Muscle of back (tissue), 11 donors: ENCODE data around the gene SEMA6D. TPM values are rescaled to one million over a fixed set of nuclear protein-coding genes. Genes with fewer than 3 reads are reported as not detected.
A peak's percentile ranks its signal among the peaks of the same experiment; 100 is the strongest.

Source experiments
- DNase-seq, 3 donors: peaks; one replicate each; pipeline versions ENCODE4 v3.0.0 to v3.0.0-alpha.2; 2013
- polyA plus RNA-seq, 10 donors: library from polyadenylated mRNA; unstranded; fragments of 120-200 nt; gene quantifications; one replicate each; pipeline ENCODE4 v1.2.1, GENCODE V29; 2013; ENCODE audit not compliant: insufficient read length in 10 of 10

SEMA6D gene
- polyA plus RNA-seq, 10 donors: 35.7 to 82.9 (median 59.1) TPM

DNA sequence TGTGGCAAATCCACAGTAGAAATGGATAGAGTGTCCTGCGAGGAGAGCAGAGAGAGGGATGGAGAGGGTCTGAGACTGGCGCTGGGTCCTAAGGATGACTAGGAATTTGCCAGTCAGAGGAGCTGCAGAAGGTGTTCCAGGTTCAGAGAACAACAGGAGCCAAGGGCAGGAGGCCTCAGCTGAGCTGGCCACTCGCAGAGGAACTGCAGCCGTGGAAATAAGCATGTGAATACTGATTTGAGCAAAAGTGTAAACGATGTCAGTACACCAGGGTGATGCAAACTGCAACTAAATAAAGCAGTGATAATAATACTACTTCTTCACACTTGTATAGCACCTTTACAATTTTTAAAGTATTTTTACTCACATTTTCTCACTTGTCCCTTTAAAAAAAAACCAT lies 24.6 kb downstream of the SEMA6D start:
- no peak for DNase-seq

DNA sequence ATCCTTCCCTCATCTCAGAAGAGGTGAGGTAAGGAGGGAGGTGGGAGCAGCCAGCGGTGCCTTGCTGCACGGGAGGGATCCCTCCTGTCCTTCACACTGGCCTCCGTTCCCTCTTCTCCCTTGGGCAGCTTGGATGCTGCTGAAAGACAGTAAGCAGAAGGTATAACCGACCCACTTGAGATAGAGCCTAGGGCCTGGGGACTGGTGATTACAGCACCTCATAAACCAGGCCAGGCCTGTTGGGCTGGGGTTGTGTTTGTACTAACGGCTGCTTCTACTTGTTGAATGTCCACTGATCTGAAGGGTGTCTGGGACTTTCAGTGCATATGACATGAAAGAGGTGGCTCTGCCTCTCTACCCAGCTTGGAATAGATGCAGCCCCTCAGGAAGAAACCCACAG lies 25.0 kb downstream of the SEMA6D start:
- no peak for DNase-seq

DNA sequence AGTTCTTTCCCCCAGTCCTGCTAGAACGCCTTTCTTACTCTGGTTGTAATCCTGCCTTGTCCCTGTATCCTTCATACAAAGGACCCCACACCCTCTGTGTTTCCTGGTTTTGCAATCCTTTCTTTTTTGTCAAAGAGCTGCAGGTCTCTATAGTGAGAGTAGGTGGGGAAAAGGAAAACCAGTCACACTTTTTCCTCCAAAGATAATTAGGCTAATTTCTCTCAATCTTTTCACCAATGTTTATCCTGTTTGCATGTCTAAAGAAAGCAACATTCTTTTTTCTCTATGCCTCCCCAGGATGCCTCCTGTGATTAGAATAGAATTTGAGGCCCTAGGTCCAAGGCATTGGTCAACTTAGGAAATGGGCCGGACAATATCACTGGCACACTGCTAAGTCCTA lies 25.4 kb downstream of the SEMA6D start:
- no peak for DNase-seq

DNA sequence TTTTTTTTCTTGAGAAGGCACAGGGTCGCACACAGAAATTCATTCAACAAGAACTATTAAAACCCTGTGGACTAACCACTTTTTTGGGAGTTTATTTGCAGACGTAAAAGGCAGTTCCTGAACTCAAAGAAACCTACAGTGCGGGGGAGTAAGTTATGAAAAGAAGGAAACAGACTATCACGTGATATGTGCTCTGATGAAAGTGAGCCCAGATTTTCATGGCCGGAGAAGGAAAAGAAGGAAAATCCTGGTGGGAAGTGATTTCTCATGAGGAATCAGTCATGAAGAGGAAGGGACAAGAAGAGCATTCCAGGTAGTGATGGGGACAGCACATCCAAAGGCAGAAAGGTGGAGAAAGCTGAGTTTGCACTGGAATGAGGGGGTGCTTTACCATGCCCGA lies 26.1 kb downstream of the SEMA6D start:
- DNase-seq: no peak

DNA sequence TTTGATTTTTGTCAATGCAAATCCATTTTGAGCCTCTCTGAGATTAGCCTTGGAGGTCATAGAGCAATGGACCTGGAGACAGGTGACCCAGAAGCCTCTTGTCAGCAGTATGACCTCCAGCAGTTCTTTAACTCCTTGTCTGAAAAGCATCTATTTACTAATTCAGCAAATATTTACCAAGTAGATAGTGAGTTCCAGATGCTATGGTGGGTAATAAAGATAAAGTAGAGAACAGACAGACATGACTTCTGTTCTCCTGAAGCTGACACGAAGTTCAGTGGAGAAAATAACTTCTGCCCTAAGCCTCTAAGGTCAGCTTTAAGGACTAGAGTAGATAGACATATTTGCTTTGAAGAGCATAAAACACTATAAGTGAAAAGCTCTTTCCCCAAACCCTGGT lies 26.6 kb downstream of the SEMA6D start:
- DNase-seq: no peak

DNA sequence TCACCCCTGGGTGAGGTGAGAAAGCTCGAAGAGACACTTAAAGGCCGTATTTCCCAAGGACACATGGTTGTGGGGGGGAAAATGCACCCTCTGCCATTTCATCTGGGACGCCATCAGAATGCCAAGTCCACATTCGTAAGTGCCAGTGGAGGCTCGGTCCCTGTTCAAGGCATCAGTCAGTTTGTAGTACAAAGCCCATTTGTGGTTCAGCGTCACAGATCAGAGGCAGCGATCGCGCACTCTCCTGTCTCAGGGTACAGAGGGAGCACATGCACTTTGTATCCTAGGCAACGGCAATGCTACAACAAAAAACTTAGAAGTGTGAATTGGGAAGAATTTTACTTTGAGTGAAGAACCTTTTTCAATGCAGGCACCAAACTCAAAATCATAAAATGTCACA lies 27.2 kb downstream of the SEMA6D start:
- no peak for DNase-seq

DNA sequence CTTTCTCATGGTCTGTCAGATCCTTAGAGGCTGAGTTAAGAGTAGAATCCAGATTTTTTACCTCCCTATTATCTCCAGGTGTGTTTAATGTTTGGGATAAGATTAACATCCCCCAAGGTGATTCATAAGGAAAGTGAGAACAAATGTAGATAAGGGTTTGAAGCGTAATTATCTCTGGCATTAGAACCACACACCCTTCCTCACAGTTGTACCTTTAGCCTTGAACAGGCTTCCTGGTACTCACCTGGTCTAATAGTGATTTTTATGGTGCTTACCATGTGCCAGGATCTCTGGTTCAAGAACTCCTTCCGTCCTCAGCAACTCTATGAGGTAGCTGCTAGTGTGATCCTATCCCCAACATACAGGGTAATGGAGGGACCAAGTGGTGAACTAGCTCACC lies 27.7 kb downstream of the SEMA6D start:
- DNase-seq: no peak

DNA sequence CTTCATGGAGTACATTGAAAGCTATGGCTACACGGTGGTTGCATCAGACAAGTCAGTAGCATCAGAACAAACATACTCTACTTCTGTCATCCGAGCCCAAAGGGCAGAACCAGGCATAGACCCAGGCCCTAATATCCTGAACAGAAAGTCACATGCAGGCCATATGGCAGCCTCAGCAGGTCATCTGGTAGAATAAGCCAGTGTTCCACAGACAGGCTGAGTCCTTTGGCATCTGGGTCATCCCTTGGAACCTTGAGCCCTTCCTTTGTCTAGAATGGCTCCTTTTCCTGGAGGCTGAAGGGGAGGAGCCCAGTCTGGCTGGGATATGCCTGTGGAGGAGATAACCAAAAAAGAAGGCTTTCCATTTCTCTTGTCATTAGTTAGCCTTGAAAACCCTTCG lies 29.2 kb downstream of the SEMA6D start:
- DNase-seq: no peak

DNA sequence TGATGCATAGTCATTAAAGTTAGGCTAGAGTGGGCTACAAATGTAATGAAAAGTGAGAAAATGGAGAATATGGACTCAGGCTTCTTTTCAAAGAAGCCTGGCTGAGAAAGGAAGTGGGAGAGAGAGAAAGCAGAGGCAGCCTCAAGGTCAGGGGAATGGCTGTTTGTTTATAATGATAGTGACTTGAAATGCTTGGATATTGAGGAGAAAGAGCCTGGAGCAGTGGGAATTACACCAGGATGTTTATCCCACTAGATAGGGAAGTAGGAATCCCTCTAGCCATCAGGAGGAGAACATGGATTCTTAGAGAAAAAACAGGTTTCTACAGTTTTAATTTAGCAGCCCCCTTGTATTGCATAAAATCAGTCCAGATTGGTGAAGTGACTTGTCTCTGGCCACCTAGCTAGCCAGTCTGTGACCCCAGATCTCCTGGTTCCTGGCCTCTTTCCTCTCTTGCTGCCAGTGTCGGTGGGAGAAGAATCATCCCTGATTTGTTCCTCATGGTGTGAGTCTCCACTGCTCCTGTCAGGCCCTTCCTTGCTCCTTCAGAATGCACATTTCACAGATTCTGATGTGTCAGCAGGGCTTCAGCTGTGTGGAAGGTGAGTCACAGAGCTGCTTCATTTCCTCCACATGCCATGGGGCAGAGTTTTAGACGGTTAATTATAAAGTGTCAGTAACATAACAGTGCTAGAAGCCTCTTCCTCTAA lies 32.9 kb downstream of the SEMA6D start:
- peak in 1 of 3 donors; percentile 76 for DNase-seq

DNA sequence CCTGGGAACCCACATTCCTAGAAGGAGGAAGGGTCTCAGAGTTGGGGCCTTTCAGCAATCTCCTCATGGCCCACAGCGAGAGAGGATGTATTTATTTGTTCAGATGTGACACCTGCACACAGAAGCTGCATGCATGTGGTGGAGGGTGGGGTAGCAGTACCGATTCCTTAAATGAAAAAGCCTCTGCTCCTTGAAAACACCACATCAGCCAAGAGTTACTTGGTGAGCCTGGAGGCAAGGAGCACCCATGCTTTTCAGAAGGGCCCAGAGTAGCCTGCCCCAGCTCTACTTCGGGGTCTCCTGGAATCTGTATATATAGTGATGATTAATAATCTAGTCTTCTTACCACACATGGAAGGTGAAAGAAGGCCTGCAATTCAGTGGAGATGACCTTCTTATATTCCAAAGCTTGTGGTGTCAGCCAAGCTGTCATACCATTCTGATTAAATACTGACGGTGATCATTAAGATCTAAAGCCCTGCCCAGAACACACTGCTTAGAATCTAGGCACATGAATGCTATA lies 33.5 kb downstream of the SEMA6D start:
- DNase-seq: no peak

DNA sequence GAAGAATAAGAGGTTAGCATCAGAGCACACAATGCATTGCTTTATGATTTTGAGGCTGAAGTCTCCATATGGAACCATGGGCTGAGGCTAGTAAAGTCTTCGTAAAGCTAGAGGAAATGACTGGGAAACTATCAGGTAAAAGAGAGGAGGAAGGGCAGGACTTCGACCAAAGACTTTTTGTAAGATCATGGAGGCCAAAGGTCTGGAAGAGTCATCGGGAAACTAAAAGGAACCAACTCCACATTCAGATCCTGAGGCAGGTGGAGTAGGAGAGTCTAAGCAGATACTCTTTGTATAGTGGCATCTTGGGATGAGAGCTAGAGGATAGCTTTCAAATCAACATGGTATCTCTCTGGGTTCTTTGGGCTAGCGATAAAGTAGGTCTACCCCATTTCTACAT lies 36.3 kb downstream of the SEMA6D start:
- no peak for DNase-seq

DNA sequence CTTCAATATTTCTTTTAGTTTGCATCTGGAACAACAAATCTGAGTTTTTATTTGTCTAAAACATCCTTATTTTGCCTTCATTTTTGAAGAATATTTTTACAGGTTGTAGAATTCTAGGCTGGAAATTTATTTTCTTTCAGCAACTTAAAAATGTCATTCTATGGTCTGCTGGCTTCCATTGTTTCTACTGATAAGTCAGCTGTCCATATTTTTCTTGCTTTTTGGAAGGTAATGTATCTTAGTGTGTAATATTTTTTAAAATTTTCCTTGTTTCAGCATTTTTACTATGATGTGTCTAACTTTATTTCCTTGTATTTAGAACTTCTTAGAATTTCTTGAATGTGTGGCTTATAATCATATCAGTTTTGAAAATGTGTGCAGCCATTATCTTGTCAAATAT lies 37.0 kb downstream of the SEMA6D start:
- no peak for DNase-seq

DNA sequence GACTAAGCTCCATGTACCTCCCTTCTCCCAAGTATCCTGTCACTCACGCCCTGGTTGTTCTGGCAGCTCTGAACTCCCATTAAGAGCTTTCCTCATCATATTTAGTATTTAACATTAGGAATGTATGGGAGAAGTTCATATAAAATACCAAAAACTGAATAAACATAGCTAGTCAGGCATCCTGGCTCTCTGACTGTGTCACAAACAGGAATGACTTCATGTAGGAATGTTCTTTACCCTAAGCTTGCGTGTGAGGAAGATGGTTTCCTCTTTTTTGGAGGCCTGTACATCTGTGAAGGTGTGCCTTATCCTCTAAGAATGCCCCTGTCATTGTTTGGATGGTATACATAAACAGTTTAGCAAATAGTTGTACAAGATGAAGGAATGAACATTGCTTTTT lies 38.6 kb downstream of the SEMA6D start:
- DNase-seq: no peak

DNA sequence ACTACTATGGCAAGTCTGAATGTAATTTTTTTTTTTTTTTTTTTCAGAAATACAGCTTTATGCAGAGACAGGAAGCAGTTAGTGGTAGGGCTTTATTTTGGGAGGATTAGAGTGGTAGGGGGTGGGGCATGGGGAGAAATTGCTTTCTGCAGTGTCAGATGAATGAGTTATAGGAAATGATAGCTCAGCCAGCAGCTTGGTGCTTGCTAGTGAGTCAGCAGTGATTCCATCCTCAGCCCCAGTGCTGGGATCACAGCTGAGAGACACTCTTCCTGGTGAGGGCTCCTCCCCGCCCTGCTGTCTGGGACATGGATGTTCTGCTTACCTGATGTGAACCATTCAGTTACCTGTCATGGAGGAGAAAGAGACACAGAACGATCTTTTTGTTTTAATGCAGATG lies 39.6 kb downstream of the SEMA6D start:
- DNase-seq: peak; percentile 14 to 85 (median 30)

DNA sequence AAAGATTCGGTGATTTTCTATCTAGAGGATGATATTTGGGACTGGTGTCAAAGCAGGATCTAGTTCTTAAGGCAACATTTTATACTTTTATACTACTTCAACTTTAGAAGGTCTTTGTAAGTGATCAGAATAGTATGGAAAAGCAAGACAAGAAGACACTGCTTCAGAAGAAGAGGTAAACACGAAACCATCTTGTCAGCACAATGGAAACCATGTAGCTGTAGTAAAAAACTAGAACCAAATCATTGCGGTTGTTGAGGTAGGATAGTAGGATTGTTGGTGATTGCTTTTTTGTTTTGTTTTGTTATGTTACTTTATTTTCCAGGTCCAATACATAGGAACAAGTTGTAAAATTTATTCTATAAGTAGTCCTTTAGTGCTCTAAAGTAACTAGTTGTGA lies 40.0 kb downstream of the SEMA6D start:
- DNase-seq: no peak

DNA sequence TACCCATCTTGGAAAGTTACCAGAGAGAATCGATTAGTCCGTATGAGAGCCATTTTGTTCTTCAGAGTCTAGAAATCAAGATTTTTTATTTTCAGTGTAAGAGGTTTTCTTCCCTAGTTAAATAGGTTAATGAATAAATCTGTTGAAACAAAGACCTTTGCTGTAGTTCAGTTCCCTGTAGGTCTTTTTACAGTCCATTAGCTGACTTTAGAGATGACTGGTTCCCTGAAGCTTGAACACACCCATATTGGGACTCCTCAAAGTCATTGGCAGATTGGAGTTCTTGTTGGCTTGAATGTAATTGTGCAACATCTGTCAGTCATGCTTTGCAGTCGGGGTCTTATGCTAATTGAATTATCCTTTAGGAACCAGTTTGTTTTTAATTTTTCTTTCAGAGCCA lies 45.3 kb downstream of the SEMA6D start:
- DNase-seq: no peak

DNA sequence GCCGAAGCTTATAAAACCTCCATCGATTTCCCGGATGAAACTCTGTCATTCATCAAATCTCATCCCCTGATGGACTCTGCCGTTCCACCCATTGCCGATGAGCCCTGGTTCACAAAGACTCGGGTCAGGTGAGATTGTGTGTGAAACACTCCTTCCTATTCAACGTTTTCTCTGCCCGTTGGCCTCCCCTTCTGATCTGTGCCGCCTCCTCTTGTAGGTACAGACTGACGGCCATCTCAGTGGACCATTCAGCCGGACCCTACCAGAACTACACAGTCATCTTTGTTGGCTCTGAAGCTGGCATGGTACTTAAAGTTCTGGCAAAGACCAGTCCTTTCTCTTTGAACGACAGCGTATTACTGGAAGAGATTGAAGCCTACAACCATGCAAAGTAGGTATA lies 47.4 kb downstream of the SEMA6D start:
- DNase-seq: no peak

DNA sequence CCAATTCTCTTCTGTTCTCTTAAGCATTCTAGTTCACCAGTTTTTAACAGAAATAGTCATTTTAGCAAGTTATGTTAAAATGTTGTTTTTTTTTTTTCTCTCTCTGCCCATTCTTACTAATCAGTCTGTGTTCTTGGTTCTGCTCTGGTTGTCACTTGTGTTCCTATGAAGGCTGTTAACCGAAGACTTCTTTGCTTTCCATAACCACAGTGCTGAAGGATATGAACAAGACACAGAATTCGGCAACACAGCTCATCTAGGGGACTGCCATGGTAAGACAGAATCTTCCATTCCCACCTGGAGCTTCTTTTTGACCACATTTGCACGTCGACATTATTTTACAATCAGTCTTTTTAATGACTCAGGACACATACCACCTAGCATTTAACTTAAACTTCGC lies 49.1 kb downstream of the SEMA6D start:
- DNase-seq: no peak

DNA sequence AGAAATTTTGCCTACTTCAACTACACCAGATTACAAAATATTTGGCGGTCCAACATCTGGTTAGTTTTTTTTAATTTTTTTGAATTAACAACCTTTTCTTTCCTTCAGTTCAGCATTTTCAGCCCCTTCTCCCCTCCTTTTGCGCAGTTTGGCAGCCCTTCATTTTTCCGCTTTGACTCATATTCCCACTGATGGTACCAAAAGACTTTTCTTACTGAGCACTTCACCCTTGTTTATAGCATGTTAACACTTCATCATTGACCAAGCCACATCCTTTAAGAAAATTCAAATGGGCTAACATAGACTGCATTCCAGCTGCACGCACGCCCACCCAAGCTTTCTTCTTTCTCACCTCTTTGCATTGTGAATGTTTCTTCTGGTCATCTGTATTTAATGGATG lies 49.7 kb downstream of the SEMA6D start:
- no peak for DNase-seq

DNA sequence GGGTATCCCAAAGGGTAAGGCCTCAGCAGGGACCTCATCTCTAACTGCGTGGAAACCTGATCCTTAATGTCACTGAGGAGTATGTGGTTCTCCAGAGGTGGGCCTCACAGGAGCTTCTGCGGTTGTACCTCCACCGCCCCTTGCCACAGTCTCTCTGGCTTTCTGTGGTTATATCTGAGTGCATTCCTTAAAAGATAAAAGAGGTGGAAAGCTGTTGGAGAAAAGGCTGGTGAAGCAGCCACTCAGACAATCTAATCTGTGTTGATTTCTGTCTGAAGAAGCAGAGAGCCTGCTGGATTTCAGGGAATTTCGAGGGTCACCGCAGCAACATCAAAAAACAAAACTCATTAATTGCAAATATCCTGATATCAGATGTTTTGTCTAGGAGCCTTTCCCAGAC lies 51.4 kb downstream of the SEMA6D start:
- DNase-seq: no peak

DNA sequence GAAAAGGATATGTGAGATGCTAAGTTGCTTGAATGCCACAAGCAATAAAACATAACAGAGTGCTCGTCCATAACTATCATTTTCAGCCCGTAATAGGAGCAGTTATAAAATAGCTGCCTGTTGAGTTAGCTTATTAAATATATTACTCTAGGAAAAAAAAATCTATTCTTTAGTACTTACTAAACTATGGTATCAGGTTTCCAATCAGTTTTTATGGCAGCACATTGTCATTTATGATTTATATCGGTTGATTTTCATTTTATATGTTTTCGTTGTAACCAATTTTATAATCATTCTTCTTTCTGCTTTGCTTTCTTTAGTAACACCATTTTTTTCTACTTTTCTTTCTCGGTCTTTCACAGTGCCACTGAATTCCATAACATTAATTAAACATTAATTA lies 51.9 kb downstream of the SEMA6D start:
- no peak for DNase-seq

DNA sequence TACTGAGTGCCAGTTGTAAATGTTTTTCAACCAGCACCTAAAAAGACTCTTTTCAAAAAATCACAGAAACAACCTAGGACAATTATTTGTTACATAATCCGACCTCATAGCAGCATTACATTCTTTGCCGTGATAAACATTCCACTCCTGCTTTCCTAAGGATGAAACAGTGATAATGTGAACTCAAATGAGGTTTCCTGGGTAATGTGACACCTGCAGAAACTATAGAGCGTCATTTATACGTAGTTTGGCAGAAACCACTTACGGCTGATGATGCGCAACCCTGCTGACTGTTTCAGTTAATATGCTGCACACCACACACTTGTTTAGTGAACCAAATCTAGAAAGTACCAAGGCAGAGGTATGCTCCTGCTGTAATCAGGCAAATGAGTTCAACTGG lies 55.8 kb downstream of the SEMA6D start:
- no peak for DNase-seq

DNA sequence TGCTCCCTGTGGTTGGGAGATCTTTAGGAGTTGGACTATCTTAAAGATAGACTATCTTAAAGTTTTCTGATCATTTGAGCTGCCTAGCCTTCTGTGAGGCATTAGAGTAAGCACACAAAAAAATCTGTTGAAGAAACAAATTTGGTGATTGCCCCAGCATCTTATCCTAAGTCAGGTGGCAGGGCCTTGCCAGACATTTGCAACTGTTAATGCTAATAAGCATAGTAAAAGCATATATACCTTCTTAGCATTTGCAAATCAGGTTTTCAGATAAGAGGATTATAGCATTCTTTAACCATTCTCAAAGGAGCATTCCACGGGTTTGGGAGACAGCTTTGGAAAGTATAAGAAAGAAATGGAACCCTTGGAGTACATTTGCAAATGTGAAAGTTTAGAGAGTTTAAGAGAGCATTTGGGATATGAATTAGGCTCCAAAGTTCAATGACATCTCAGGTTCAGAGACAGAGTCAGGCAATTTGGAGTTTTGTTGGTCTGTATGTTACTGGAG lies 61.0 kb downstream of the SEMA6D start:
- no peak for DNase-seq

DNA sequence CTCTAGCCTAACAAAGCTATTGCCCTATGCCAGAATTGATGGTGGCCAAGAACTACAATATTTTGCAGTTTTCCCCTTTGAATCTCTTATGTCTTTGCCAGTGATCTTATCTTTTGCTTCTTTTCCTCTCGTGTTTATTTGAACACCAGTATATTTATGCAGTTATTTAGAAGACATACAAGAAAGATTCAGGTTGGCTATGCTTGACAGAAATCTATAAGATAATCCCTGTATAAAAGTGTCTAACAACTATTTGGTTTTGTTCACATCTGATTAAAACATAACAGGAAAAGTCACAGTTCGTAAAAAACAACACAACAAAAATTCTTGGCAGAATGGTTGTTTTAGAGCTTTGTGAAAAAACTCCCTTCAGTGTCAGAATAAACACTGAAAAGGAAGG lies 63.7 kb downstream of the SEMA6D start:
- DNase-seq: peak in 1 of 3 donors; percentile 20
